Right renal cortex interstitium (tissue), 3 donors: ENCODE data around the gene DNAJC5G. TPM values are rescaled to one million over a fixed set of nuclear protein-coding genes. Genes with fewer than 3 reads are reported as not detected.

ENCODE experiments used
- polyA plus RNA-seq, 3 donors: library from polyadenylated mRNA; unstranded; fragments of 120-200 nt; gene quantifications; one replicate each; pipeline ENCODE4 v1.2.1, GENCODE V29; 2013; ENCODE audit not compliant: insufficient read length in 3 of 3

DNAJC5G gene
- polyA plus RNA-seq, 3 donors: 0.47 to 0.76 (median 0.58) TPM

Other genes with a start within 250 kb of the DNAJC5G start
- 10 to 100 TPM; 51.3 to 54.4 (median 52.8) TPM for gene TMEM214, start 242.5 kb upstream of the DNAJC5G start, polyA plus RNA-seq
- 10 to 100 TPM; 60.9 to 64.2 (median 61.0) TPM for gene AGBL5, start 223.8 kb upstream of the DNAJC5G start, polyA plus RNA-seq
- gene OST4, start 203.8 kb upstream of the DNAJC5G start, polyA plus RNA-seq: 100 to 1,000 TPM; 229 to 284 (median 261) TPM
- gene EMILIN1, start 196.8 kb upstream of the DNAJC5G start, polyA plus RNA-seq: 10 to 100 TPM; 61.8 to 70.7 (median 70.5) TPM
- 10 to 100 TPM; 39.5 to 54.9 (median 54.8) TPM for gene KHK, start 188.7 kb upstream of the DNAJC5G start, polyA plus RNA-seq
- 1 to 10 TPM; 5.0 to 5.8 (median 5.3) TPM for gene CGREF1, start 156.3 kb upstream of the DNAJC5G start, polyA plus RNA-seq
- gene ABHD1, start 151.6 kb upstream of the DNAJC5G start, polyA plus RNA-seq: 1 to 10 TPM in 2 of 3 donors, under 1 TPM in 1; 0.88 to 1.4 (median 1.3) TPM
- 10 to 100 TPM; 51.5 to 55.3 (median 51.7) TPM for gene PREB, start 140.8 kb upstream of the DNAJC5G start, polyA plus RNA-seq
- gene PRR30, start 136.0 kb upstream of the DNAJC5G start, polyA plus RNA-seq: not detected
- gene TCF23, start 126.4 kb upstream of the DNAJC5G start, polyA plus RNA-seq: under 1 TPM; 0.62 to 0.93 (median 0.68) TPM
- gene ATRAID, start 63.4 kb upstream of the DNAJC5G start, polyA plus RNA-seq: 100 to 1,000 TPM; 164 to 175 (median 169) TPM
- 10 to 100 TPM; 32.9 to 37.4 (median 36.7) TPM for gene SLC5A6, start 63.2 kb upstream of the DNAJC5G start, polyA plus RNA-seq
- gene CAD, start 58.1 kb upstream of the DNAJC5G start, polyA plus RNA-seq: 10 to 100 TPM; 40.8 to 42.0 (median 41.9) TPM
- gene SLC30A3, start 12.4 kb upstream of the DNAJC5G start, polyA plus RNA-seq: 1 to 10 TPM; 4.4 to 6.0 (median 5.5) TPM
- gene TRIM54, start 7.0 kb downstream of the DNAJC5G start, polyA plus RNA-seq: 1 to 10 TPM; 3.2 to 3.9 (median 3.6) TPM
- gene UCN, start 33.0 kb downstream of the DNAJC5G start, polyA plus RNA-seq: under 1 TPM; 0.19 to 0.59 (median 0.36) TPM
- 10 to 100 TPM; 70.9 to 85.0 (median 77.1) TPM for gene MPV17, start 47.7 kb downstream of the DNAJC5G start, polyA plus RNA-seq
- gene GTF3C2, start 81.3 kb downstream of the DNAJC5G start, polyA plus RNA-seq: 10 to 100 TPM; 64.5 to 71.2 (median 67.7) TPM
- 10 to 100 TPM; 50.9 to 55.0 (median 51.2) TPM for gene EIF2B4, start 94.9 kb downstream of the DNAJC5G start, polyA plus RNA-seq
- 100 to 1,000 TPM; 100 to 114 (median 106) TPM for gene SNX17, start 95.2 kb downstream of the DNAJC5G start, polyA plus RNA-seq
- gene ZNF513, start 105.3 kb downstream of the DNAJC5G start, polyA plus RNA-seq: 10 to 100 TPM; 16.9 to 19.1 (median 16.9) TPM
- gene PPM1G, start 134.2 kb downstream of the DNAJC5G start, polyA plus RNA-seq: 100 to 1,000 TPM in 2 of 3 donors, 10 to 100 TPM in 1; 95.5 to 109 (median 103) TPM
- 100 to 1,000 TPM; 126 to 135 (median 130) TPM for gene NRBP1, start 153.2 kb downstream of the DNAJC5G start, polyA plus RNA-seq
- 1 to 10 TPM; 5.6 to 8.1 (median 6.5) TPM for gene KRTCAP3, start 166.9 kb downstream of the DNAJC5G start, polyA plus RNA-seq
- 10 to 100 TPM; 39.1 to 44.9 (median 39.8) TPM for gene IFT172, start 214.3 kb downstream of the DNAJC5G start, polyA plus RNA-seq
- 1 to 10 TPM; 7.4 to 8.2 (median 7.6) TPM for gene FNDC4, start 219.8 kb downstream of the DNAJC5G start, polyA plus RNA-seq
- not detected for gene GCKR, start 221.4 kb downstream of the DNAJC5G start, polyA plus RNA-seq